AG20443 (cell line): Measurements from ENCODE around the gene MAP3K1.
"Not testable (repeated sequence)": the region's sequence is repeated elsewhere in the genome, so short reads cannot be mapped to it uniquely, and the experiment has no call there.

Source experiments
- DNase-seq: peaks from one replicate; pipeline ENCODE4 v3.0.0; 2012; ENCODE audit warnings: low spot score, mixed read lengths

MAP3K1 gene

DNA sequence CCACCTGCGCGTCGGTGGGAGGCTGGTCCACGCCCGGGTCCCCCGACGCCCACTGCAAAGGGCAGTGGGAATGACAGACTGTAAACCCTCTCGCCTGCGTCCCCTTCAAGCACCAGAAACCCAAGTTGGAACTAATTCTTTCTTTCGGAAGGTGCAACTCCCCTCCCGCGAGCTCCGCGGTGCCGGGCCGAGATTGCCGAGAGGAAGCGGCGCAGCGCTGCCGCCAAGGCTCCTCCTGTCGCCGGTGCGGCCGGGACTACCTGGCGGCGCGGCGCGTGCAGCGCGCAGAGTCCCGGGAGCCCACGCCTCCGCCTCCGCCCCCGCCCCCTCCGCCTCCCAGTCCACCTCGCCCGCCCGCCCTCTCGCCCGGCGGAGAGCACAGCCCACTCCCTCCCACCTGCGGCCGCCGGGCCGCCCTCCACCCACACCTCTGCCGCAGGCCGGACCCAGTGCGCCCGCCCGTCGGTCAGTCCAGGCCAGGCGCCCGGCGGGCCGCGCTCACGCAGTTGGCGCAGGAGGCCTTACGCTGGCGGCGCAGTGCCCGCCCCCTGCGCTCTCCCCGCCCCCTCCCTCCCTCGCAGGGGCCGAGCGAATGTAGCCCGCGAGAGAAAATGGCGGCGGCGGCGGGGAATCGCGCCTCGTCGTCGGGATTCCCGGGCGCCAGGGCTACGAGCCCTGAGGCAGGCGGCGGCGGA, at the start of gene MAP3K1:
TSS of gene MAP3K1 (plus strand) at position 587 of the 695 bp plus-strand sequence. CDS start at position 612, 25 bp downstream.
- peak; percentile 96 for DNase-seq

DNA sequence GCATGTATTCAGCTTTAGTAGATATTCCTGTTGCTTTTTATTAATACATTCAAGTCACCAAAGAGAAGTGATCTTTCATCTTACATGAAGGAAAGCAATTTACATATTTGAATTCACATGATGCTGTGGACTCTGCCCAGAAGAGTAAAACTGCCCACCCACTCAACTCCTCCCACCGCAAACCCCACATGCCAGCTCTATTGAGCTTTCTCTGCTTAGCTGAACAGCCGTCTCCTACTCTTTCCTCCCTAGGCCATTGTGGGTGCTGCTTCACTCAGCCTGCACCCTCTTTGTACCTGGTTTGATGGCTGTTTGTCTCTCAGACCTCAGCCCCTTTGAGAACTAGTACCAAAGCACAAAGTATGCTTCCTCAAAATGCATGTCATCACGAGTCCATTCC, 48.4 kb upstream of the MAP3K1 start:
- DNase-seq: no peak

DNA sequence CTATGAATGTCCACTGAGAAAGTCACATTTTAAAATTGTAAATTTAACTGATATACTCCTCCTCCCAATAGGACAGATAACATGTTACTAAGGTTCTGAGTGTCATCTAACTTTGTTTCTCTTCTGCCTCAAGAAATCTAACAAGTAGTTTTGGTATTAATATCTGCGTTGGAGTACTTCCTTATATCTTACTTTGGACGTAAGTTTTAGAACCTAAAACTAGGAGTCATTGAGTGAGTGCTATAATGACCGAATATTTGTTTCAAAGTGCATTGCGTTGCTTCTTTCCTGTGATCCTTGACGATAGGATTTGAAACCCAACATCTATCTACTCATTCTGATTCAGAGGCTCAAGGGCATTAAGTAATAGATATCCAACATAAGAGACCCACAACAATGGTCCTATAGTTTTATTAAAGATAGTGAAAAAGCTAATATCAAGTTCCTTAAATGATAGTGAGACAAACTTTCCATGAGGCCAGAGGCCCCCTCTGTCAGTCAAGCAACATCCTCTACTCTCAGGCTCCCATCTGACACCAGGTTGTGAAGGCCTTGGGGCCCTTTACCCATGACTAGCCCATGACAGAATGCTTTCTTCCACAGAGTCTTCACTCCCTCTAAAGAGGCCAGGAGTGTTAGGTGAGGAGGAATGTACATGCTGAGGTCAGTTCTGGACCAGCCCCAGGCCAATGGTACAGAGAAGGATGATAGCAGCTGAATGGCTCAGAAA, 45.3 kb upstream of the MAP3K1 start:
- no peak for DNase-seq

DNA sequence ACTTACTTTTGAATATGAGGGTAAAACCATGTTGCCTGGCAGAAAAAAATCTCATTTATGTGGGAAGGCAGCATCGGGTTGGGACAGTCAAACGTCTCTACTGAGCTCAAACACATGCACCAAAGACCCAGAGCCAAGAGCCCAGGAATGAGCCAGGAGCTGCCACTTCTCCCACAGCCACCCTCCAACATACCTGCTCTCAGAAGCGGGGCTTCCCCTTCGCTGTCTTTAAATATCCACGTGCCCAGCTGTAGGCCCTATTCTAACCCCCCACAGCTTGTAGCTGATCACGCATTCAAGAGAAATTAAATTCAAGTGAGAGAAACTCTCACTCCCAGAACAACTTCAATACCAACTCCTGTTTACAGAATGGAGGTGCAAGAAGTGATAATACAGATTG, 42.6 kb upstream of the MAP3K1 start:
- DNase-seq: no peak

DNA sequence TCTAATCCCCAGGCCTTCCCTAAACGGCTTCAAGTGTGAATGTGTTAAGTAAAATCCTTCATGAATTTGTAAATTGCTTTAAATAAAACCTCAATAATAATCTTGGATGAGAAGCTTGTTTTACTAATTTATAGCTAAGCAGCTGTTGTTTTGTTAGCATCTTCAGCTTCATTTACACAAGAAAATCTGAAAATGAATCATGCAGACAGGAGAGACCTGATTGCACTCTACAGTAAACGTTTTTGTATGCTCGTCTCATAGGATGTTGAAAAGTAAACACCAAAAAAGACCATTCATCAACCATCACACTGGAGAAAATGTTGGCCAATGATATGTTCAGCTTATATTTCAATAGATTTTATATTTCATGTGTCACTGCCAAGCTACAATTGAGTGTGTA, 40.4 kb upstream of the MAP3K1 start:
- no peak for DNase-seq

DNA sequence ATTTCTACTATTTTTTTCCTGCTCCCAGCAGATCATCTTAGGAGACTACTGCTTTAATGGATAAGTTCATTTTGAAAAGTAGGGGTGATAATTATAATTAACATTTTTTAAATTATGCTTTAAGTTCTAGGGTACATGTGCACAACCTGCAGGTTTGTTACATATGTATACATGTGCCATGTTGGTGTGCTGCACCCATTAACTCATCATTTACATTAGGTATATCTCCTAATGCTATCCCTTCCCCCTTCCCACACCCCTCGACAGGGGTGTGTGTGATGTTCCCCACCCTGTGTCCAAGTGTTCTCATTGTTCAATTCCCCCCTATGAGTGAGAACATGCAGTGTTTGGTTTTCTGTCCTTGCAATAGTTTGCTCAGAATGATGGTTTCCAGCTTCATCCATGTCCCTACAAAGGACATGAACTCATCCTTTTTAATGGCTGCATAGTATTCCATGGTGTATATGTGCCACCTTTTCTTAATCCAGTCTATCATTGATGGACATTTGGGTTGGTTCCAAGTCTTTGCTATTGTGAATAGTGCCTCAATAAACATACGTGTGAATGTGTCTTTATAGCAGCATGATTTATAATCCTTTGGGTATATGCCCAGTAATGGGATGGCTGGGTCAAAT, 39.0 kb upstream of the MAP3K1 start:
- not testable (repeated sequence) for DNase-seq

DNA sequence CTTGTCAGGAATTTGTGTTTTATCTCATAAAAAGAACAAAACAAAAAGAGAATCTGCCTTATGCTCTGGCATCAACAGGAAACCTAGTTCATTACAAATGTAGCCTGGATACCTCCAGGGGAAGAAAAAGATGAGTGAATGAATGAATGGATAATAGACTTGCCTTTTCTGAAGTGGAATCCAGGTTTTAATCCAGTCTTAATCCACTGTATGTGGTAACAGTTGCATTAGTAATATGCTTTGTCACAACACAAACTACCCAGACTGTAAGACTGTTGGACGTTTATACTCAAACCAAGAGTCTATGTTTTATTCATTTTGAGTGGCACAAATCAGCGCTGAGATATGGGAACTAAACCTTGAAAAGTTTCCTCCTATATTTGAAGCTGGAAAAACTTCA, 32.1 kb upstream of the MAP3K1 start:
- no peak for DNase-seq

DNA sequence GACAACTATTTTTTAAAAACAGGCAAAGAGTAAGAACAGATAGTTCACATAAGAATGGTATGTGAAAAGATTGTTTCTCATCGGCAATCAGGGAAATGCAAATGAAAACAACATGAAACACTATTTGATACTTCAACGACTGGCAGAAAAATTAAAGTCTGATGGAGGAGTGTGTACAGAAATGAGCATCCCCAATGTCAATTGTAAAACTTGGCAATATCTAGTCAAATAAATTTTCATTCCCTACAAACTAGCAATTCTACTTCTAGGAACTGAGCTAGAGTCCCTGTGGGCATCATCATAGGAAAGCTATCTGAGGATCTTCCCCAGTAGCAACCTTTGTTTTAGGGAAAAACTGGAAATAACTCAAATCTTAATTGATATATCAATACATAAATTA, 29.0 kb upstream of the MAP3K1 start:
- no peak for DNase-seq

DNA sequence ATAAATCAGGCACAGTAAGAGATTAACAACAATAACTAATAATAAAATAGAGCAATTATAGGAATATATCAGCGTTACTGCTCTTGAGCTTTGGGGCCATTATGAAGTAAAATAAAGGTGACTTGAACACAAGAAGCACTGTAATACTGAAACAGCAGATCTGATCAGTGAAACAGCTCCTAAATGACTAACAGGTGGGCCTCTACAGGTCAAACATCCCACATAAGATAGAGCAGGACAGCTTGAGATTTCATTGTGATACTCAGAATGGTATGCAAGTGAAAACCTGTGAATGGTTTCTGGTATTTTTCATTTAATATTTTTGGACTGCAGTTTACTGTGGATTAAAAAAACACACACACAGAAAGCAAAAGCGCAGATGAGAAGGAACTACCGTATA, 24.0 kb upstream of the MAP3K1 start:
- no peak for DNase-seq

DNA sequence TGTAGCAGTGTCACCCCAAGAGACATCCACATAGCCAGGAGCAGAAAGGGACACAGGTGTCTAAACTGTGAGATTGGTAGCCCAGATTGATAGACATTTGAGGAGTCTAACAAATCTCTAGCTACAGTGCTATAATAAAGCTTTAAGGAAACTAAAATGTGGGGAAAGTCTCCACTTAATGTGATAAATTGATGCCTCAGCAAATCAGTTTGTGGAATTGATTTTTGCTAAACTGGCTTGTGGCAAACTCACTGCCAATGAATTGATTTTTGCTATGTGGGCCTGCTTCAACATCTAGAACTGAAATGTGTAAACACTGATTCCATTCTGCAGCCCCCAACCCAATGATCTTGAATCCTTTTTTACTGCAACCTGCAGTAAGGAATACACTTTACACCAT, 16.8 kb upstream of the MAP3K1 start:
- DNase-seq: no peak

DNA sequence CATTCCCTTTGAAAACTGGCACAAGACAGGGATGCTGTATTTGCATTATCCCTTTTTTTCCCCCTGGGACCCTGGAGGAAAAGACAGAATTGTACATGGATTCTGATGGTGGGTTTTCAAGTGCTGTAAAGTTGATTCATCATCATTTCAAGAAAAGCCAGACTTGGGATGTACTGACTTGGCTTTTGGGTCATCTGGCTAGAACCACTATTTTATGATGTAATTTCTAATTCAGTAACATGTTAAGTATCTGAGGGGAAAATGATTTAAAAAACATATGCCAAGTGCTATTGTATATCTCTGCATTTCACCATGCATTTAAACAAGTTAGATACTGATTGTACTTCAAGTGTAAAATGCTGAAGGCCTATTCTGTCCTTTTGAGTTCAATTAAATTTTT, 15.2 kb upstream of the MAP3K1 start:
- DNase-seq: no peak

DNA sequence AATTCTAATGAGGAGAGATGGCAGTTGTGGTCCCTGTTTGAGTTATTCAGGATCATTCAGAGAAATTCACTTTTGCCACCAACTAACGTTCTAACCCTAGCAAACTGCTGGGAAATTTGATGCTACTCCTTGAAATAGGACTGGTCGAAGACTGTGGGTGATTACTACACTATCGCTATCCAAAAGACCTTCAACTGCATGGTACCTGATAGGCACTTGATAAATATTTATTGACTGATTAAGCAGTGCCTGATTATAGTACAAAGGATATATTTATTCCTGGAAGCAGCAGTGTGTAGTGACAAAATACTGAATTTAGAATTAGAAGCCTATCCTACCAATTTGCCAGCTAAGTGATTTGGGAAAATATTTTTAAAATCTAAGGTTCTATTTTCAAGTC, 14.1 kb upstream of the MAP3K1 start:
- DNase-seq: no peak

DNA sequence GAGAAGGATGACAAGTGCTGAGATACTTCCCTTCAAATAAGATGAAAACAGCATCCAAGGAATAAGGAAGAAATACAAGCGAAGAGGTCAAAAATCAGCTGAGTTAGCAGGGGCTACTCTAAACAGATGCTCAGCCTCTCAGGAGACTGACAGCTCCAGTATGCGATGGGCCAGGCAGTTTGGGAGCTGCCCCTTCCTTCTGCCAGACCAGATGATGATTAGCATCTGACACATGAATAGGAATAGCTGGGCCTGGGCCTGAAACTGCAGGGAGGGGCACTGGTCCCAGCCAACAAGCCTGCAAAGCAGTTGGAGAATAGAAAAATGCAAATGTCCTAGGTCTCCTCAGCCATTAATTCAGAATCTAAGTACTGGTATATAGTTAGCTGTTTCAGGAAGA, 13.1 kb upstream of the MAP3K1 start:
- DNase-seq: no peak

DNA sequence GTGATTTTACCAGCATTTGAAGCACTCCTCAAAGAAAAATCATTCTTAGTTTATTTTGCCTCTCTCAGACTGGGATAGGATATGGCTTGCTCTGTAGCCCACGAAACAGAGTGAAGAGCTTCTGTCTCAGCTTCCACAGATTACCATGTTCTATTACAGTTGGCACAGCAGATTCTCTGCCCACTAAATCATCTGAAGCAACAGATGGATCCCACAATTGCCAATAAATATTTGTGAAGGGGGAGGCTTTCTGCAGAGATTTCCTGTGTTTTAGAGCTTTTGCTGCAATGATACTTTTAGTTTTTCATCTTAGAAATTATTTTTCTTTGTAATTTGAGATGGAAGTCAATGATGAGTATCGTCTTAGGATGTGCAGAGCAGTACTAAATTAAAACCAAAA, 12.3 kb upstream of the MAP3K1 start:
- DNase-seq: no peak

DNA sequence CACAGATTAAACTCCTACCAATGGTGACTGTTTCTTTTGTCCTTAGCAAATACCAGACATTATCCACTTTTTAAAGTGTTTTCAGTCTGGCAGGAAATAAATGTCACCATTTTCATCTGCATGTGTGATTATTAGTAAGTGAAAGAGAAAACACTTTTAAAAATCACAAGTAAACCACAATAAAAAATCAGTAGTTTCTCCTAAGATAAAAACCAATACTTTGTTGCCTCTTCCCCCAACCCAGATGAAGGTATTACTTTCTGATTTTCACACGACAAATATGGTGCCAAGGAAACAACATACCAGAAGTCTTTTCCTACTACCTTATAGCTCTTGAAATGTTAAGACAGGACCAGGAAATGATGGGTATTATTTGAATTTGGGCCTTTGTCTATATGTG, 11.5 kb upstream of the MAP3K1 start:
- no peak for DNase-seq

DNA sequence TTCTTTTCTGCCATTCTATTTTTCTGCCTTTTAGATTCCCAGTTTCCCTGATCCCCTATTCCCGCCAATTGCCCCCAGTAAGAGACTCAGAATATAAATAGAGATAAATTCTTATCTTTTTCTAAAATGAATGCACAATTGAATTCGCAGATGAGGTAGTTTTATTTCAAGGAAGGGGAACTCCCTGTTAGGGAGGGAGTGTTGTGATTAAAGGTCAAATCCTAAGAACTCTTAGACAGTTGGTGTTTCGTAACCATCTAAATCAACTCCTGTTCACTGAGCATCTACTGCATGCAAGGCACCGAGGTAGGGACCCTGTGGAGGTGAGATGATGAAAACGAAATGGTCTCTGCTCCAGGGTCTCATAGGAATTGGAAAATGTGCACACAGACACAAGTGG, 7.7 kb upstream of the MAP3K1 start:
- DNase-seq: no peak

DNA sequence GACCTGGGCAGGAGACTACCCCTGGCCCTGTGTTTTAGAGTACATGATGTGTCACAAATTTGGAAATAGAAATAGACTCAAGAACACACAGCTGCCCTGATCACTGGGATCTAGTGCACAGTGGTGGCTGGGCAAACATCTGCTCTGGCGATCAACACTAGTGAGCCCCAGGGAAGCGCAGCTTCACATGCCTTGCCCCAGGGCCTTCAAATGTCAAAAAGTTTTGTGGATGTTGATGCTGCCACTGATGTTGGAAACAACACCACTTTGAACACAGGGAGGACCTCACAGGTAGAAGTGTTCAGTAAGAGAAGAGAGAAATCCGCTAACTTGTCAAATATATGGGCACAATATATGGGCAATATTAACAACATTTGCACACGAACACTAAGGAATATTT, 7.1 kb upstream of the MAP3K1 start:
- DNase-seq: no peak

DNA sequence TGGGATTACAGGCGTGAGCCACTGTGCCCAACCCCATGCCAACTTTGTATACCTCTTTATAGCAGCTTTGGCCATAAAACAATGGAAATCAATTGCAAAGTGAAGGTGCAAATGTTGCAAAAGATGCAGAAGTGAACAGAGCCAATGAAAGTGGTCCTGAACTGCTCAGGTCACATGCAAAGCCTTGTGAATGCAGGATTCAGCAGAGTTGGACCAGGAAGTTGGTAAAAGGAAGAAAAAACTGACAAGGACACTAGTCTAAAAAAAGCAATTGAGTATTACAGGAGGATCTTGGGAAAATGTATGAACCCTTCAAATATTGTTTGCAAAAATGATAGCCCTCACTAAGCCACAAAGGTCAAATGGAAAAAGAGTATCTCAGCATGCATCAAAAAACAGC, 4.5 kb upstream of the MAP3K1 start:
- no peak for DNase-seq

DNA sequence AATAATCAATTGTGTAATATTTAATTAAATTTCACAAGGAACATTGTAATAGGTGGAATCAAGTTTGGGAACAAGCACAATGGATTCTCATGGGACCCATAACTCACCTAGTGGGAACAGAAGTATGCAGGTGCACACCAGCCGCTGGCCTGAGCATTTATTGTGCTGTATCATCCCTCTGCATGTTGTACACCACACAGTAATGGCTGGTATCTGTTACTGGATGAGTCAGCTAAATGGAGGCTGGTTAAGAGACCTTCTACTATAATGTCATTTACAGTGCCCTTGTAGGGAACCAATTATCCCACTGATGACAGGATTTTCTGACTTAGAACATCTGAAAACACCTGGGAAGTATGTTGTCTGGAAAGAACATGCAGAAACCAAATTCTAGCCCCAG, 3.2 kb upstream of the MAP3K1 start:
- no peak for DNase-seq

DNA sequence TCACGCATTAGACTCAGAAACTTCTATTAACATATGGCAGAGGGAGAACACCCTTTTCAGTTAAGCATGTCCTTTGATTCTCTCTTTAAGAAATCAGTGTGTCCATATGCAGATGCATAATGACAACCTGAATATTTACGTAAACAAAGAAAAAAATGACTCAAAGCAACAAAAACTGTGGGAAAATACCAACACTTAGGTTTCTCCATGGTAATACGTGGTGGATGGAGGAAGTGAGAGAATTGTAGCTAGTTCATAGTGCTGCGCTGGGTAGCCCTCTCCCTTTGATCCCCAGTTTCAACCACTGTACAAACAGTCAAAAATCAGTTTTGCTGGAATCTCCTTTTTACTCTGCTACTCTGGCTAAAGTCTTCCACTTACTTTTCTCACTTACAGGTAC, 2.0 kb upstream of the MAP3K1 start:
- no peak for DNase-seq

DNA sequence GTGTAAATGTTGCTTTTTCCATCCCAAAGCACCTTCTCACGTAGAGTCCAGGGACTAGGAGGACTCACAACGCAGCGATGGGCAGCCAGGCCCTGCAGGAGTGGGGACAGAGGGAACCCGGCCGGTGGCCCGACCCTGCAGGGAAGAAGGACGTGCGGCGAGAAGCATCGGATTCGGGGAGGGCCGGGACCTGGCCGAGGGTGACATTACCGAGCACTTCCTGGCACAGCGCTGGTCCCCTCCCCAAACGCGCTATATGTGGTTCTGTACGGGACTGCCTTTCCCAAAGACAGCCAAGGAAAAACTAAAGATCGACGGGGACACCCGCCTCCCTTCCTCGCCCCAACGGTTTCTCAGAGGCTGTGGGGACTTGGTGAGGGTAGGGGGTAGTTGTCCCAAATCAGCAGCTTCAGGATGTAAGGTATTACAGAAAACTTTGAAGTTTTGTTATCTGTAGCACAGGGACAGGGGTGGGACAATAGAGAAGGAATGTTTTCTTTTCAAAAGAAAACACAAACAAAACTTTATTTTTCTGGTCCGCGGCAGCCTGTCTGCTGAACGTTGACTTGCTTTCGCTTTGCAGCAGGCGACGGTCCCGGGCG, 887 bp upstream of the MAP3K1 start:
- peak; percentile 47 for DNase-seq

DNA sequence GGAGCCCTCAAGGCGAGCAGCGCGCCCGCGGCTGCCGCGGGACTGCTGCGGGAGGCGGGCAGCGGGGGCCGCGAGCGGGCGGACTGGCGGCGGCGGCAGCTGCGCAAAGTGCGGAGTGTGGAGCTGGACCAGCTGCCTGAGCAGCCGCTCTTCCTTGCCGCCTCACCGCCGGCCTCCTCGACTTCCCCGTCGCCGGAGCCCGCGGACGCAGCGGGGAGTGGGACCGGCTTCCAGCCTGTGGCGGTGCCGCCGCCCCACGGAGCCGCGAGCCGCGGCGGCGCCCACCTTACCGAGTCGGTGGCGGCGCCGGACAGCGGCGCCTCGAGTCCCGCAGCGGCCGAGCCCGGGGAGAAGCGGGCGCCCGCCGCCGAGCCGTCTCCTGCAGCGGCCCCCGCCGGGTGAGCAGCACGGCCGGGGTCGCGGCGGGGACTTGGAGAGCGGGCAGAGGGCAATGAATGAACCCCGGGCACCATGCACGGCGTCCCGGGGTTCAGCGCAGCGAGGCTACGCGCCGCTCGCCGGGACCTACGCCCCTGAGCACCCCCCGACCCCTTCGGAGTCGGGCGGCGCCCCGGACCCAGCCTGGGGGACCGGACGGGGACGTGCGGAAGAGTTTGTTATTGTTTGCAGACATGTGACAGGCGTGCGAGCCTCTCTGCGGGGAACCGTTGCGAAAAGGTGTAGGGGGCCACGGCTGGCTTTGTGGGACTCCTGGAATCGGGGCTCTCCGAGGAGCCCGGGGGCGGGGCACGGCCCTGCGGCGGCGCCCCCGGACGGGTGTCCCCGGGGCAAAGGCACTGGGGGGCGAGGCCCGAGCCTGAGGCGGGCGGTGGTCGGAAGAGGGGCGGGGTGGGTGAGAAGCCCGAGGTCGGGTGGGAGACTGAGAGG, 553 bp downstream of the MAP3K1 start:
- DNase-seq: no peak
